CD4-positive, alpha-beta T cell treated with Interferon gamma for 1 hour (primary cell): ENCODE measurements around the gene CD99.
"Not testable (repeated sequence)": the region's sequence is repeated elsewhere in the genome, so short reads cannot be mapped to it uniquely, and the experiment has no call there.

Experiments used
- DNase-seq: peaks from one replicate; pipeline ENCODE4 v3.0.0-alpha.2; 2020

Gene CD99

GRCh38 chrX:2774776-2775175, 83.7 kb downstream of the CD99 start:
- no peak for DNase-seq

- DNase-seq: not testable (repeated sequence)
Measured at GRCh38 chrX:2780472-2781225, 89.6 kb downstream of the CD99 start.

DNA sequence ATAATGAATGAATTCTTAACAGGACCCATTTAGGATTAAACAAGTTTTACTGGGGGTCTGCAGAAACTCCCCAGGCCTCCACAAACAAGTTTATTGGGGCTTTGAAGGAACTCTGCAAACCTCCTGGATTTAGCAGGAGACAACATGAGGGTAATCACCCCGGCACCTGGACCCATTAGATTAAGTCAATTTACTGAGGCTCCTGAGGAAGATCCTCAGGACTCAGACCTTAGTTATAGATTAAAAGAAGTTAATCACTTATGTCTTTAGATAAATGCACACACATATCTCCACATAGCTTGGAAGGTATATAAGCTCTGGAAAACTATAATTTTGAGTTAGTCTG, 90.1 kb downstream of the CD99 start:
- DNase-seq: no peak

GRCh38 chrX:2781698-2782097, 90.6 kb downstream of the CD99 start:
- no peak for DNase-seq

DNA sequence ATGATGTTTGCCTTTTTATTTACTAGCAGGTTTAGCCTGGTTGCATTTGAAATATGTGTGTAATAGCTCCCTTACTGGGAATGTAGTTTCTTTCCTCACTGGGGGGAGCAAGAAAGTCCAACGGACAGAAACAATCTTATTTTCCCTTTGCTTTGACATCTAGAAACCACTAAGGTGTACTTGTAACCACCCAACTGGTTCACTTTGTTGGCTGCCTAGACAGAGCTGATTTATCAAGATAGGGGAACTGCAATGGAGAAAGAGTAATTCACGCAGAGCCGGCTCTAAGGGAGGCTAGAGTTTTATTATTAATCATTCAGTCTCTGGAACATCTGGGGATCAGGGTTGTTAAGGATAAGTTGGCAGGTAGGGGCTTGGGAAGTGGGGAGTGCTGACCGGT, 91.1 kb downstream of the CD99 start:
- DNase-seq: no peak

DNA sequence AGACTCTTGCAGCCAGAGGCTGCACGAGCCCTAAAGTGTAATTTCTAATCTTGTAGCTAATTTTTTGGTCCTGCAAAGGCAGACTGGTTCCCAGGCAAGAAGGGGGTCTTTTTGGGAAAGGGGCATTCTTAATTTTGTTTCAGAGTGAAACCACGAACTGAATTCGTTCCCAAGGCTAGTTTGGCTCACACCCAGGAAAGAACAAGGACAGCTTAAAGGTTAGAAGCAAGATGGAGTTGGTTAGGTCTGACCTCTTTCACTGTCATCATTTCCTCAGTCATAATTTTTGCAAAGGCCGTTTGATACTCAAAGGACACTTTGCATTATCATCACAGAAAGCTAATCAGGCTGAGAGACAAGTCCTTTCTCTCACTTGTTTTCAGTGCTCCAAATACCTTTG, 91.7 kb downstream of the CD99 start:
- no peak for DNase-seq

- no peak for DNase-seq
Measured at GRCh38 chrX:2784026-2784425, 92.9 kb downstream of the CD99 start.

DNA sequence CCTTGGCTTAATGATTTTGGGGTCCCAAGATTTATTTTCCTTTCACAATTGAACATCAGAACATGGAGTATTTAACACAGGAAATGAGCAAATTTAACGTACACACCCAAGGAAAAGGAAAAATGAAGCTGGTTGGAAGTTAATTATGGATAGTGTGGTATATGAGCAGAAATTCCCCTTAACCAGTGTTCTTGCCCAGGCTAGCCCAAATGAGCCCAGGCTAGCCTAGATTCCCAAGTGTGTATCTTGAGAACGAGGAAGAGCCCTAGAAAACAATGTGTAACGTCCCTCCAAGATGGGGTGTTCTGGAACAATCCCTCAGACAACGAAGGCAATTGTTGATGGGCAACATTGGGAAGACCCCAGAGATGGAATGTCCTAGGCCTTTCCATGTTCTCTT, 94.4 kb downstream of the CD99 start:
- no peak for DNase-seq

GRCh38 chrX:2788980-2789379, 97.9 kb downstream of the CD99 start:
- no peak for DNase-seq

GRCh38 chrX:2789569-2789968, 98.5 kb downstream of the CD99 start:
- DNase-seq: no peak
